ENCODE results near the gene CHST7.
"Not testable (repeated sequence)": the region's sequence is repeated elsewhere in the genome, so short reads cannot be mapped to it uniquely, and the experiment has no call there.

The CHST7 gene, protein sequence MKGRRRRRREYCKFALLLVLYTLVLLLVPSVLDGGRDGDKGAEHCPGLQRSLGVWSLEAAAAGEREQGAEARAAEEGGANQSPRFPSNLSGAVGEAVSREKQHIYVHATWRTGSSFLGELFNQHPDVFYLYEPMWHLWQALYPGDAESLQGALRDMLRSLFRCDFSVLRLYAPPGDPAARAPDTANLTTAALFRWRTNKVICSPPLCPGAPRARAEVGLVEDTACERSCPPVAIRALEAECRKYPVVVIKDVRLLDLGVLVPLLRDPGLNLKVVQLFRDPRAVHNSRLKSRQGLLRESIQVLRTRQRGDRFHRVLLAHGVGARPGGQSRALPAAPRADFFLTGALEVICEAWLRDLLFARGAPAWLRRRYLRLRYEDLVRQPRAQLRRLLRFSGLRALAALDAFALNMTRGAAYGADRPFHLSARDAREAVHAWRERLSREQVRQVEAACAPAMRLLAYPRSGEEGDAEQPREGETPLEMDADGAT

DNA sequence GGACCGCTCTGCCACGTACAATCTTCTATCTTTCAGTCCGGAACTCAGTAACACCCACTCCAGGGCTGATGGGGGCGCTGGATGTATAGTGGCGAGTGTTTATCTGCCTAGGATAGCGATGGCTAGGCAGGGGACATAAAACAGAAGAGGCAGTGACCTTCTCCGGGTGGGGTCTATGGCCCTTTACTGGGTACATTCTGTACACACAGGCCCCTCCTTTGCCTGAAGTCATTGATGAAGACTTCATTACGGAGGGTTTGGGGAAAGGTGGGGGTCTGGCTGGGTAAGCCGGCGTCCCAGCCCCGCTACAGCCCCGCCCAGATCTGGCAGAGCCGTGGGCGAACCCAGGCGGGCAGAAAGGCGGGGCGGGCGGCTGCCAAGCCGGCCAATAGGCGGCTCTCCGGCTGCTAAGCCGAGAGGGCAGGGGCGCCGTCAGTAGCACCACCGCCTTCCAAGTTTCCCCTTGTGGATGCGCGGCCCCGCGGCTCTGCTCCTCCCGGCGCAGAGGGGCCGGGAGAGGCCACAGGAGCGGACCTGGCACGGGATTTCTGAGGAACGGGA lies at the start of gene CHST7:
Gene CHST7, plus strand, starts transcription at position 435 of the 561 bp plus-strand sequence. CDS start 167 bp downstream, outside the sequence.
- peak; percentile 84 for DNase-seq

DNA sequence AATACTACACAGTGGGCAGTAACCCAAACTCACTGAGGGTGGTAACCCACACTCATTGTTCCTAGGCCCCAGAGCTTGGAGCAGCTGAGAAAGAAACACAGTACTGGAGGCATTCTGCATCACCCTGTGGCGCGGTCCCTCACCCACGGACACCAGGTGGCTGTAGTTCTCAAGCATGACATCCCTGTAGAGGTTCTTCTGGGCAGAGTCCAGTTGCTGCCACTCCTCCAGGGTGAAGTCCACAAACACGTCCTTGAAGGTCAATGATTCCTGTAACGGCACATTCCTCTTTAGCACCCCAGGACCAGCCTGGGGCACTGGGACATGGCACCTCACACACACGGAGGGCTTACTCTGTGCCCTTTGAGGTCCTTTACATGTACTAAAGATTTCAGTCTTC lies 44.9 kb upstream of the CHST7 start:
- not testable (repeated sequence) for DNase-seq

DNA sequence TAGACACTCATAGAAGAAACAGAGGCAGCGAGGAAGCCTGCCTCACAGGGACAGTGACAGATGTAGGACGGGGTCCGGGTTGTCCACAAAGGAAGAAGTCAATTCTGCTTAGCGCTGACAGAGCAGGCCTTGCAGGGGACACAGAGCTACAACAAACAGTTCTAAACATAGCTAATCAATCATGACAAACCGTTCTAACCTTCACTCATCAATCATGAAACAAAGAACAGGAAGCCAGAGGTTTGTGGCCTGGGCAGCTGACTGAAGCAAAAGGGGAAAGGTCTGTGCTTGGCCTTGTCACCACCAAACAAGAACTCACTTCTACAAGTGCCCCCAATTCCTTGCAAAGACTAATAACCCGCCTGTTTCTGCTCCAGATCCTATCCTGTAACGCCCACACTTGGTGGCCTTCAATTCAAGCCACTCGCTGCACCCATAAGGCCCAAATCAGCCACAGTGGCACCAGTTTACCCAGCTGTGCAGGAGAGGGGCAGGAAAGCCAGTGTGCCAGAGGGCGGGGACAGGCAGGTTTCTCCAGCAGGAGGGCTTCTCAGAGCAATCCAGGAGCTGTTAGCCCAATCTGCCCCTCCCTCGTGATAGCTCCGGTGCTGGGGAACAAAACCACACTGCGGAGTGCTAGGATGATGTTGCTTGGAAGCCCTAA lies 43.7 kb upstream of the CHST7 start:
- peak; percentile 20 for DNase-seq

DNA sequence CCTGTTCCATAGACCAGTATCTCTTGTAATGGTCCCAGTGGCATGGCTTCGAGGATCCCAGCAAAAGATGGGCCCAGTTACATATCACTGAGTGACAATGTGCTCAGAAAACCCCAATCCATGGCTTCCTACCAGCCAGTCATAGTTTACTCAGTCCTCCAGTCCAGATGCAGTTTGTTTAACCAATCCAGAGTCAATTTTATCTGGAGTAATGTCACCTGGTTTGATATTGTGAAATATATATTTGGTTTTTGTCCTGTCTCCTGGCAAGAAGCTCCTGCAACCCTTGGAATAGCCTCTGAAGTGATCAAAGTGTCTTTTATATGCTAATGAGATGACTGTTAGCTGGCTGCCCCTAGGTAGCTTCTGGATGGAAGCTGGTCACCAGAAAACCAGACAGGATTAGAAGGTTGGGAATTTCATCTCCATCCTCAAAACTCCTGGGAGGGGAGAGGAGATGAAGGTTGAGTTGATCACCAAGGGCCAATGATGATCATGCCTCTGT lies 43.1 kb upstream of the CHST7 start:
- DNase-seq = not testable (repeated sequence)

DNA sequence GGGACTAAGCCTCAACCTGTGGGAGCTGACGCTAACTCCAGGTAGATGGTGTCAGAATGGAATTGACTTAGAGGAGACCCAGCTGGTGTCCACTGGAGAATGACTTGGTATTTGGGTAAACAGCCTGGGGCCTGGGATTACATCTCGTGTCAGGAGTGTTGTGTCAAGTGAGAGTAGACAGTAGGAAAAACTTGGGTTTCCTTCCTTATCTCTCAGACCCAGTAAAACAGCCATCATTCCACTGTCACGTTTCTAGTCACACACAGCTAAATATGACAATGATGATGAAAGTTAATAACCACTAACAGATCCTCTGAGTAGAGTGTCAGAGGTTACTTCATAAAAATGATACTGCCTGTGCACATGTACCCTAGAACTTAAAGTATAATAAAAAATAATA lies 42.1 kb upstream of the CHST7 start:
- peak; percentile 60 for DNase-seq

DNA sequence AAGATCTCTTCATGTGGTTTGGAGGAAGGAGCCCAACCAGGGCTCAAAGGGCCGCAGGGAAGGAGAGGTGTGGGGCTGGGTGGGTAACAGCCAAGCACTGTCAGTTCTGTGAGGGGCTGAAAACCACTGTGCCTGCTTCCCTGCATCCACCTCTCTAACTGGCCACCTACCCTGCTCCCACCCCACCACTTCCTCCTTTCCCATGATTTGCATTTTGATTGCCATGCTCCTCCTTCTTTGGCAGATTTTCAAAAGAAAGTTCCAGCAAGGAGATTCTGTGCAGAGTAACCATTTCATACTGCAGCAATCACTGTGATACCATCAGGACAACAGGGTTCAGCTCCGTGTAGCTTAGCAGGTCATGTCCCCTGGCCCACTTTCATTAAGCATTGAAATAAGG lies 30.1 kb upstream of the CHST7 start:
- peak; percentile 25 for DNase-seq

DNA sequence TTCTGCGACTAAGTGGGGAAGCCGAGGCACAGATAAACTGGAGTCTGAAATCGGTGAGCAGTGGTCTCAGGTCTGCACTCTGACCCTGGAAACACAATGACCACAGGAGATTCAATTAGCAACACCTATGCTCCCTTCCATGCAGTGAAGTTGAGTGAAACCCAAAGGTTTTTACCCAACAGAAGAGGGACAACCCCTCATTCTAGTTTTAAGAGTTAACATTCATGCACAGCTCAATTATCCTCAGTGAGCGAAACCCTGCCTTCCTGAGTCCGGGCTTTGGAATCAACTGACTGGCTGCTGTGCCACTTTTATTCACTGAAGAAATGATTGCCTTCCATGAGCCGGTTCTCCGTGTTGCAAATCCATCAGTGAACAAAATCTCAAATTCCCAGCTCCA lies 29.0 kb upstream of the CHST7 start:
- not testable (repeated sequence) for DNase-seq

DNA sequence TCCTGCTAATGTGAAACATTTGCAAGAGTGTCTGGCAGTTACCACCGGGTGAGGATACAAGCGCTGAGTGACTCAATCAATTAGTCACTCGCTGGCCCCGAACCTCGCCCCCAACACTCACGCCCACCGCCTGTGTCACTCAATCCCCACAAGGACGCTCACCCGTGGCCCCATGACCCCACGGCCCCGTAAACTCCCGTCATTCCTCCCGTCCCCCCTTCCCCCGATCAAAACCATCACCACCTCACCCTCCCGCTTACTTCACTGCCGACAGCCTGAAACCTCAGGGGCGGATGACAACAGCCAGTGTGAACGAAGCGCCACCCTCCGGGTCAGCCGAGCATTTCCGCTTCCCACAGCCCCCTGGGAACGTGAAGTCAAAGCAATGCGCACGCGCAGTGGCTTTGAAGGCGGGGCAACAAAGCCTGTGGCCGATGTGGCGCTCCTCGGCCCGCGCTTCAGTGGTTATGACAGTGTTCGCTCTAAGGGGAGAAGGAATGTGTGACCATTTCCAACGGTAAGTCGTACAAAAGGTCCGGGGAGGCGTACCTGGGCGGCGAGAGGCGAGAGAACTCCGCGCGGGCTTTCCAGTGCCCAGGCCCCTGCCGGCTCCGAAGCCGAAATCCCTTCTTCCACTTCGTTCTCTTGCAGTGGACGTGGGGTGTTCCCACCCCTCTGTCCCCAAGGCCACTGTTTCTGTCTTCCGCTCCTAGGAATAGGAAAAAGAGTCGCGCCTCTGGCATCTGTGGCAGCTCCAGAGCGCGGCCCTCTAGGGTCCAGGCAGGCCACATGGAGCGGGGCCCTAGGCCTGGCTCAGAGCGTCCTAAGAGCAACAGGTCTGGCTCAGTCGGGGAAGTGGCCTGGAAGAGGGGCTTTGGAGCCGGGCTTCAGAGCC lies 28.2 kb upstream of the CHST7 start, which contains the start of gene ZNF674:
Gene ZNF674, minus strand, starts transcription at position 311 of the 895 bp plus-strand sequence. CDS start 3,334 bp downstream, outside the sequence.
- DNase-seq = peak; percentile 96

DNA sequence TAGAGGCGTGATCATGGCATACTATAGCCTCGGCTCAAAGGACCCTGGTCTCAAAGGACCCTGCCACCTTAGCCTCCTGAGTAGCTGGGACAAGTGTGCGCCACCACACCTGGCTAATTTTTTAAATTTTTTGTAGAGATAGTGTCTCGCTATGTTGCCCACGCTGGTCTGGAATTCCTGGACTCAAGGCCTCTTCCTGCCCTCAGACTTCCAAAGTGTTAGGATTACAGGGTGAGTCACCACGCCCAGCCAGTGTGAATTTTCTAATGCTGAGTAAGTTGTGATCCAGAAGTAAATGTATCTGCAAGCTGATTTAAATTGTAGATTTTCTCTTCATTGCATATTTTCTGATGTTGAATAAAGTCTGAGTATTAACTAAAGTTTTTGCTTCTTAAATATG lies 25.7 kb upstream of the CHST7 start:
- DNase-seq = no peak

DNA sequence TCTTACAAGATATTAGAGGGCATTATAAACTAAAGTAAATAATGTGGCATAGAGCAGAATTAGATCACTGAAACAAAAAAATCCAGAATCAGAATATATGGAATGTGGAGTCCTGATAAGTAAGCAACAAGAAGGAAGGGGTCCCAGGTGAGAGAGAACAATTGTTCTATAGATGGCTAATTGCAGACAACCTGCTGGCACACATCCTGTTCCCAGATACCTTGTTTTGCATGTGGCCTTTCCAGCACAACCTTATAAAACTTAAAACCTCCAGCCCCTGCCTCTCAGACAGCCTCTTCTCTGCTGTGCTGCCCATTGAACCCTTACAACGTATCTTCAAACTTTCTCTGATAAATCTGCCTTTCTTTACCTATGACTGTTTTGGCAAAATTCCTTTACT lies 23.7 kb upstream of the CHST7 start:
- no peak for DNase-seq

DNA sequence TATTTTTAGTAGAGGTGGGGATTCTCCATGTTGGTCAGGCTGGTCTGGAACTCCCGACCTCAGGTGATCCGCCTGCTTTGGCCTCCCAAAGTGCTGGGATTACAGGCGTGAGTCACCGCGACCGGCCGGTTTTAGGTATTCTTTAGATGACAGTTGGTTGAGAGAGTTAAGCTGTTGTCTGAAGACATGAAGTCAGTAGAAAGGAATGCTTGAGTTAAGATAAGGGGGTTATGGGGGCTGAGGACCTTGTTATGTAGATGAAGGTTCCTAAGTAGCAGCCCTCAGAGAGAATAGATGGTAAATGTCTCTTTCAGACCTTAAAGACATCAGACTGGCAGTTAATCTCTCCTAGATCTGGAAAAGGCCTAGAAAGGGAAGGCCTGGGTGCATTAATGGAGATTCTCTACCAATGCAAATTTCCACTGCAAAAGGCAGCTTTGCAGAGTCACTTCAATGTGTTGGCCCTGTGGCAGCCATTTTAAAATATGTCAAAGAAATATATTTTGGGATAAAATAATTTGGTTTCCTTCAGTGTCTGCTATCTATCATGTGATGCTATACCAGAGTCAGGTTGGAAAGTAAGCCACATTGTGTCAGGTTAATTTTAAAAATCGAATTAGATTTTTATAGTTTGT lies 22.0 kb upstream of the CHST7 start:
- DNase-seq = peak; percentile 4

DNA sequence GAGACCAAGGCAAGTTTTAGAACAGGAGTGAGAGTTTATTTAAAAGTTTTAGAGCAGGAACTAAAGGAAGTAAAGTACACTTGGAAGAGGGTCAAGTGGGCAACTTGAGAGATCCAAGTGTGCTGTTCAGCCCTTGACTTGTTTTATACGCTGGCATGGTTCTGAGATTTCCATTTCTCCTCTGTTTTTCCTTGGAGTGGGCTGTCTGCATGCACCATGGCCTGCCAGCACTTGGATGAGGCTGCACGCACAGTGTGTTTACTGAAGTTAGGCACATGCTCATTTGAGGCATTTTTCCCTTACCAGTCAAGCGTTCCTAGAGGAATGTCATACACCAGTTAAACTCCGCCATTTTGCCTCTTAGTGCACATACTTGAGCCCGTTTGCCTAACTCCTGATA lies 19.6 kb upstream of the CHST7 start:
- no peak for DNase-seq

DNA sequence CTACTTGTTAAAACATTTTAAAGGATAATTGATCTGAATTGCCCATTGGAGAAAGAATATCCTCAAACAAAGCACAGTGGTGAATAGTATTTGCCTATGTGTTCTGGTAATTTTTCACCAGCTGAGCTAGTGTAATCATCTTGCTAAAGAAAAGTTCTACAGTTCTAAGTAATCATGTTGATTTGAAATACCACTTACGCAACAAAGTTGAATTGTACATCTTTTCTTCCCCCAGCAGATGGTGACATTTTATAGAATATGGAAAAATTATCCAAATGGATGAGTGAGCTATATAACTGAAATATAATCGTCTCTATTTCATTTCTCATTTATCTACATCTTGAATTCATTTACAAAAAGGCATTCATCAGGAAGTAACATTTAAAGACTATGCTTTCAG lies 18.6 kb upstream of the CHST7 start:
- peak; percentile 58 for DNase-seq

DNA sequence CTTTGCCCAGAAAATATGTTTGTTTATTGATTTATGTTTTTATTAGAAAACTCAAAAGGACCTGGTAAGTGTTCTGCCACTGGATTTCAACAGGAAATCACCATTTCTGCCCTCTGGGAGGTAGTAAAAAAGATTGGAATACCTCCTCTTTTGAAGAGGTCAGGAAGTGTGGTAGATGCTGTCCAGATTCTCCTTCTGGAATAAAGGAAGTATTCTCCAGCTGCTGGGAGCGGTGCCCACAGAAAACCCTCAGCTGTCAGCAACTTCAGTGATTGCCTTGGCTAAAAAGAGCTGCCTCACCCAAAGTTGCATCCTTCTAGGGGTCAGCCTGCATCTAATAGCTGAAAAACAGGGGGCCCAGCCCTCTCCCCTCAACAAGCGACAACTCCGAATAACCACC lies 14.5 kb upstream of the CHST7 start:
- no peak for DNase-seq

DNA sequence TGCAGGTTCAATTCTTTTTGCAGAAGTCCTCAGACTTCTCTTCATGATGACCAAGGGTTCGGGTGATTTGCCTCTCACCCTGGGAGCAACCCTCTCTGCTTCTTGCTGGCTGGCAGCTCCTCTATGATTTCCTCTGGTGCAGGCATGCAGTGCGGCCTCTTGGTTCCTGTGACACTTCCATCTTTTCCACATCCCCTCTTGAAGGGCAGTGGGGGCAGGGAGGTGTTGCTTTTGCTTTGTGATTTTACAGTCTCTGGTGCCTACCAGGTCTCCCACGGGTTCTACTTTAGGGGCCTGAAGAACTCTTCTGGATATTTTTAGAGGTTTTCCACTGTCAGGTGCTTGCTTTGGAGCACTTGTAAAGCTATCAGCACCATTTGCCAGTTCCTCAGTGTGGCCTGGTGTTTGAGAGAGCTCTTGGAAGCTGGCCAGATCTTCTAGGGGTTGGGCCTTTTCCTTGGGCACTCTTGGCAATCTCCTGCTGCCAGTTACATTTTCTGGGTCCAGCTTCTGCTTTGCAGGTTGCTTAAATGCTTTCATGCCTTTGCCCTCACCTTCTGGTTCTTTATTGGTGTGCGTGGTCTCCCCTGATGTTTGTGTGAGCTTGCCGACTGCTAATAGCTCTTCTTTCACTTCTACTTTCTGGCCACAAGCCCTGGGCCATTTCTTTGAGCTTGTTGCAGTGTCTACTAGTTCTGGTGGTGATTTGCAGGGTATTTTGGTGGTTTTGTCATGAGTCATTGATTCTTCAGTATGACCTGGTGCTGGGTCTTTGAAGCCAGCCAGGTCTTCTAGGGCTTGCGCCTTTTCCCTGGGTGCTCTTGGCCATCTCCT lies 11.5 kb upstream of the CHST7 start:
- DNase-seq = peak; percentile 82

DNA sequence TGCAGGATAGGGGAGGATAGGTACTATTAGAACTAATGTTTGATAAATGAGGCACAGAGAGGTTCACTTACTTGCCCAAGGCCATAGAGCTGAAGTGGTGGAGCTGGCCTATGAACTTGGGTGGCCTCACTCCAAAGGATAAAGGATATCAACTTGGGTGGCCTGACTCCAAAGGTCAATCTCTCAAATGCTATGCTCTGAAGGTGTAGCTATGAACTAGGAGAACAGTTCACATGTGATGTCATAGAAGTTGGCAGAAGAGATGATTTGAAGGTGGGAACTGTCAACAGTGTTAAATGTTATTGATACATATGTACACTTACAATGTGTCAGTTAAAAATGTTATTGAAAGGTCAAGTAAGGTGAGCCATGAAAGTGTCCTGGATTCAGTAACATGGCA lies 6.2 kb upstream of the CHST7 start:
- no peak for DNase-seq

DNA sequence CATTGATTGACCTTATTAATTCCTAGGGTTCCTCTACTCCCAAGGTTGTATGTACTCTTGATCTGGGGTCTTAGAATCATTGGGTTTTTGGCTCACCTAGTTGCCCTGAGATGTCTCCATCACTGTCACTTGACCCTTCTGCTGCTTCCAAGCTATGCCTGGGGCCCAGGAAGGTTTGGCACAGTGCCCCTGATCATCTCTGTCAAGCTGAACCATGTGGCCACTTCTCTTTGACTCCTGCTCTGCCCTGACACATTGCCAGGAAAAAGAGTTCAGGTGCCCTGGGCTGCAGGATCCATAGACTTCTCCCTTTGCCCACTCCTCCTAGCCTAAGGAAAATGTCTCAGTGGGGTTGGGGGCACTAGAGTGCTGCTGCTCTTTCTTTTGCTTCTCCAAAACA lies 3.9 kb upstream of the CHST7 start:
- no peak for DNase-seq

DNA sequence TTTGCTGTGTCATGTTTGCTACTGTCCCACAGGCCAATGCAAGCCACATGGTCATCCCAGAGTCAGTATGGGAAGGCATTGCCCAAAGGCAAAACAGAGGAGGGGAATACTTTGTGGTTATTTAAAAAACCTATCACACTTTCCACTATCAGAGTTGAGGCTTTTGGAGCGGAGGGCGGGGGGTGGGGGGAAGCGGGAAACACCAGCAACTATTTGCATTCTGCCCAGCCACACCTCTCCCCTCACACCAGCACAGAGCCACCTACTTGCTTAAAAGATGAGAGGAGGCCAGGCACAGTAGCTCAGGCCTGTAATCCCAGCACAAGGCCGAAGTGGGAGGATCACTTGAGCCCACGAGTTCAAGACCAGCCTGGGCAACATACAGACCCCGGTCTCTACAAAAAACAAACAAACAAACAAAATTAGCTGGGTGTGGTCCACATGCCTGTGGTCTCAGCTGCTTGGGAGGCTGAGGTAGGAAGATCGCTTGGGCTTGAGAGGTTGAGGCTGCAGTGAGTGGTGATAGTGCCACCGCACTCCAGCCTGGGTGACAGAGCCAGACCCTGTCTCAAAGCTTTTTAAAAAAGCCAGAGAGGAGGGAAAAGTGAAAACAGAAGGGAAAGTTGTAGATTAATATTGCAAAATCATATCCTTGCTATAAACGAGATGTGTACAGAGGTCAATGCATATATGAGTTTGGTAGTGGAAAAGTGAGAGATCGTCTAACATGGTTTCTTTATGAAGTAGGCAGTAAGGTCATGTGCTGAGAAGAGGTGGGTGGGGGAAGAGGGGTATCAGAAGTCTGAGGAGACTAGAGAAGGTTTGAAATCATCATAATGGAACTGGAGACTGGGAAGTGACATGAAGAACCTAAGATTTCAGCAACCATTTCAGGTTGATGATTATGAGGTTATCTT lies 1.9 kb upstream of the CHST7 start:
- DNase-seq = peak; percentile 50

DNA sequence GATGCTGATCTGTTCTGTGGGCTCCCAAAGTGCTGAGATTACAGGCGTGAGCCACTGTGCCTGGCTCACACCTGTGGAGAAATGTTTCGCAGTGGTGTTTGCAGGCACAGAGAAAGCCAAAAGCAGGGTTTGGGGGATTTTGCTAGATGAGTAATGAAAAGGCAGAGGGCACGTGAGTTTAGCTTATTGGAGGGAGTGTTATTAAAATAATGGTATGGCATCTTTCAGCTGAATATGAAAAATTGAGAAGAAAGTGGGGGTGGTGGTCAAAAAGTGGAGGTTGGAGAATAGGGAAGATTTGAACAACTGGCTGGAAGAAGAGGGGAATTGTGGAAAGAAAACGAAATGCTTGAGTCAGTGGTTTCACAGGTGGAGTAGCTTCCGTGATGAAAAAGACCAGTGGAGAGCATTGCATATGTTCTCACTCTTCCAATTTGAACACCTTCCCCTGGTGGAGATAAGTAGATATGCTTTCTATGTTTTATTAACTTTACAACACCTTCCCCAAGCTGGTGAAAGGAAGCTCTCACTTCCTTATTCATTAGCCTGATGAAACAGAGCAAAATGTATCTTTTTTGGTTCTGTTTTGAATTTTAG lies 1.1 kb upstream of the CHST7 start:
- DNase-seq = peak; percentile 35
